Inflammatory macrophage treated with lipopolysaccharide for 4 hours (primary cell): ENCODE results near the gene KCNJ14.
"Not testable (repeated sequence)": the region's sequence is repeated elsewhere in the genome, so short reads cannot be mapped to it uniquely, and the experiment has no call there.

Source experiments
- DNase-seq: peaks from one replicate; pipeline ENCODE4 v3.0.0-alpha.2; 2020

KCNJ14 gene

DNA sequence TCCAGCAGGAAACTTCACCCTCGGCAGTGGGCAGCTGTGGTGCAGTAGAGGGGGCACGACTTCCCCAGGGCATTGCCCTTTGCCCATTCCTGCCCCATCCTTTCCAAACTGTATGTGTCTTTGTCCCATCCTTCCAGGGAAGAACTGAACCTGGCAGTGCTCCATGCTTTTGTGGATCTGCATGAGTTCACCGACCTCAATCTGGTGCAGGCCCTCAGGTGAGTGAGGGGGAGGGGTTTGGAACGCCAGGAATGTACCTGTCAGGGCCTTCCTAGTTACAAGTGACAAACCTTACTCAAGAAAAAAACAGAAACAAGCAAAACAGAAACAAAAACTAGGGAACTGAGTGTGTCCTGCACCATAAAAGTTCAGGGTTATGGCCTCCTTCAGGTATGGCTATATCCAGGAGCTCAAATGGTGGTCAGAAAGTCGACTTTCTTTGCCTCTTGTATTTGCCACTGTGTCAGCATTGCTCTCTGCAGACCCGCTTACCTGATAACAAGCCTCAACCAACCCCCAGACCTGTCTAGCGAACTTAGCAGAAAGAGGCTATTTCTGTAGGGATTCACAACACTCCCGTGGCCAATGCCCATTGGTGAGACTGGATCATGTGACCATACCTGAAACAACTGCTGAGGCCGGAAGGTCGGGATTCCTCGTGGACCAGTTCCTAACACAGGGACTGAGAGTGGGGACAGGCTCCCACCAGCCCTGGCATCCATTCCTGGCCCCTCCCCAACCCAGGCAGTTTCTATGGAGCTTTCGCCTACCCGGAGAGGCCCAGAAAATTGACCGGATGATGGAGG is 18.0 kb downstream of the KCNJ14 start:
- no peak for DNase-seq

- DNase-seq = no peak
Measured at GRCh38 chr19:48474084-48474592, 18.8 kb downstream of the KCNJ14 start.

GRCh38 chr19:48475369-48476068 is 20.1 kb downstream of the KCNJ14 start:
- DNase-seq = no peak

GRCh38 chr19:48476176-48476575 is 20.8 kb downstream of the KCNJ14 start:
- no peak for DNase-seq

GRCh38 chr19:48477067-48477685 is 21.8 kb downstream of the KCNJ14 start:
- DNase-seq = no peak

- no peak for DNase-seq
Measured at GRCh38 chr19:48477698-48478338, 22.4 kb downstream of the KCNJ14 start.

DNA sequence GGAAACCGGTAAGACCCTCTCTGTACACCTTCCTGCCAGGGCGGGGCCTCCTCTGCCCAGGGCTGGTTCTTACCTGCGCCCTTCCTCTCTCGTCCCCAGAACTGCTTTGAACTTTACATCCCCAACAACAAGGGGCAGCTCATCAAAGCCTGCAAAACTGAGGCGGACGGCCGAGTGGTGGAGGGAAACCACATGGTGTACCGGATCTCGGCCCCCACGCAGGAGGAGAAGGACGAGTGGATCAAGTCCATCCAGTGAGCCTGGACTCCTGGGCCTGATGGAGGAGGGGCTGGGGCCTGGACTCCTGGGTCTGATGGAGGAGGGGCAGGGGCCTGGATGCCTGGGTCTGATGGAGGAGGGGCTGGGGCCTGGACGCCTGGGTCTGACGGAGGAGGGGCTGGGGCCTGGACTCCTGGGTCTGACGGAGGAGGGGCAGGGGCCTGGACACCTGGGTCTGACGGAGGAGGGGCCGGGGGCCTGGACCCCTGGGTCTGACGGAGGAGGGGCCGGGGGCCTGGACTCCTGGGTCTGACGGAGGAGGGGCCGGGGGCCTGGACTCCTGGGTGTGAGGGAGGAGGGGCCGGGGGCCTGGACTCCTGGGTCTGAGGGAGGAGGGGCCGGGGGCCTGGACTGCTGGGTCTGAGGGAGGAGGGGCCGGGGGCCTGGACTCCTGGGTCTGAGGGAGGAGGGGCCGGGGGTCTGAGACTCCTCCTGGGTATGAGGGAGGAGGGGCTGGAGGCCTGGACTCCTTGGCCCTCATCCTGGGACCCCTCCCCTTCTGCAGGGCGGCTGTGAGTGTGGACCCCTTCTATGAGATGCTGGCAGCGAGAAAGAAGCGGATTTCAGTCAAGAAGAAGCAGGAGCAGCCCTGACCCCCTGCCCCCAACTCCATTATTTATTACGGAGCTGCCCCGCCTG is 23.2 kb downstream of the KCNJ14 start:
- DNase-seq = no peak

GRCh38 chr19:48479686-48480085 is 24.3 kb downstream of the KCNJ14 start:
- no peak for DNase-seq

GRCh38 chr19:48480183-48480557 is 24.8 kb downstream of the KCNJ14 start:
- DNase-seq = no peak

DNA sequence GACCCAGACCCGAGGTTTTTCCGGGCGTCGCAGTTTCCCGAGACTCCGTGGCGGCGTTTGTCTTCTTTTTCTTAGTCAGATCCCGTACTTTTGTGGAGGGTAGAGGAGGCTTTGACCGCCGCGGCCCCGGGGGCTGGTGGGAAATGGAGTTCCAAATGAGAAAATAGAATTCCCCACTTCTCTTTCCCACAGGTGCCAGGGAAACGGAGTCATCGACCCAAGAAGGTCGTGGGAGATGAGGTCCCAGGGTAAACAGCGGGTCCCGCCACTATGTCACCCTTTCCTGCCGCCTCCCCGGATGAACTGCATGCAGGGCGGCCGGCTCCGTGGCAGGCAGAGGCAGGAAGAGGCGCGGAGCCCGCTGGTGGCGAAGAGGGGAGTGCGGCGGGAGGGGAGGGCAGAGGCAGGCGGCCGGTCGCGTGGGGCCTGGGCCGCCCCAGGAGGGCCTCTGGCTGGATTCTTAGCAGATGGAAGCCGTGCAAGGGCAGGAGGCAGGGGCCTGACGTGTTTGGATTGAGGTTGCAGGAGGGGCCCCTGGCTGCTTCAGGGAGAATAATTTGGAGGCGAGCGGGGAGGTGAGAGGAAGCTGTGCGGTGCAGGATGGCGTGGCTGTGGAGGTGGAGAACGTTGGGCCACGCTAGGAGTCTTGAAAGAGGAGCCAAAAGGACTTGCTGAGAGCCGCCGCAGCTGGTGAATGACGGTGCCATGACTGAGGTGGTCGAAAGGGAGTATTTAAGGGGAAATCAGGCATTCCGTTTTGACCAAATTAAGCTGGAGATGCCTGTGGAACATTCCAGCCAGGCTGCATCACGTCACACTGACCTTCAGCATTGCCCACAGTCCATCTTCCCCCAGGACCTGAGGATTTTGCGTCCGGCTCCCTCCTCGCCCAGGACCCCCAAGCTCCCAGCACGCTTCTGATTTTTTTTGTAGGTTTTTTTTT is 25.5 kb downstream of the KCNJ14 start:
- peak; percentile 25 for DNase-seq

DNA sequence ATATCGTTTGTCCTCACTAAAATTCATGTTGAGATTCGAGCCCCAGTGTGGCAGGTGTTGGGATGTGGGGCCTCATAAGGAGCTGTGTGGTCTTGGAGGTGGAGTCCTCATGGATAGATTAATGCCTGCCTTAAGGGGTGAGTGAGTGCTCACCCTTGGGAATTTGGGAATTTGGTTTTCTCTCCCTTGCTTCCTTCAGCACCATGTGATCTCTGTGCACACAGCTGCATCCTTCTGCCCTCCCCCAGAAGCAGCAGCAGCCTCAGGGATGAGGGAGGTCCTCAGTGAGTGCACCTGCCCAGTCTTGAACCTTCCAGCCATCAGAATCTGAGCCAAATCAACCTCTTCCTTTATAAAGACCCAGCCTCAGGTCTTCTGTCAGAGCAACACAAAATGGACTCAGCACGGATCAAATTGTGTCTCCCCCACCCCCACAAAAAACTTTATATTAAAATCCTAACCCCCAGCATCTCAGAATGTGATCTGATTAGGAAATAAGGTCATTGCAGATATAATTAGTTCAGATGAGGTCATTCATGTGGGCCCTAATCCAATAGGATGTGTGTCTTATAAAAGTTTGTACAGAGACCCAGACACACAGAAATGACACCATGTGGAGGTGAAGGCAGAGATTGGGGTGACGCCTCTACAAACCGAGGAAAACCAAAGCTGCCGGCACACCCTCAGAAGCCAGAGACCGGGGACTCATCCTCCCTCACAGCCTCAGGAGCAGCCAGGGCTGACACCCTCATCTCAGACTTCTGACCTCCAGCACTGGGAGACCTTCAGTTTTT is 26.7 kb downstream of the KCNJ14 start:
- no peak for DNase-seq

DNA sequence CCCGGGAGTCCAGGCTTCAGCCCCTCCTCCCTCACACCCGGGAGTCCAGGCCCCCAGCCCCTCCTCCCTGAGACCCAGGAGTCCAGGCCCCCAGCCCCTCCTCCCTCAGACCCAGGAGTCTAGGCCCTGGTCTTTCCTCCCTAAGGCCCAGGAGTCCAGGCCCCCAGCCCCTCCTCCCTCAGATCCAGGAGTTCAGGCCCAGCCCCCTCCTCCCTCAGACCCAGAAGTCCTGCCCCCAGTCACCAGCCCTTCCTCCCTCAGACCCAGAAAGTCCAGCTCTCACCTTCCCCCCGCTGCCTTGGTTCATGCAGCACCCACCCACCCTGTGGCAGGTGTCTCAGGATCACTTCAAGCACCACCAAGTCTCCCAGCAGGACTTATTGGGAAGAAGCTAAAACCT is 27.9 kb downstream of the KCNJ14 start:
- no peak for DNase-seq

GRCh38 chr19:48484247-48484893 is 29.0 kb downstream of the KCNJ14 start:
- no peak for DNase-seq

DNA sequence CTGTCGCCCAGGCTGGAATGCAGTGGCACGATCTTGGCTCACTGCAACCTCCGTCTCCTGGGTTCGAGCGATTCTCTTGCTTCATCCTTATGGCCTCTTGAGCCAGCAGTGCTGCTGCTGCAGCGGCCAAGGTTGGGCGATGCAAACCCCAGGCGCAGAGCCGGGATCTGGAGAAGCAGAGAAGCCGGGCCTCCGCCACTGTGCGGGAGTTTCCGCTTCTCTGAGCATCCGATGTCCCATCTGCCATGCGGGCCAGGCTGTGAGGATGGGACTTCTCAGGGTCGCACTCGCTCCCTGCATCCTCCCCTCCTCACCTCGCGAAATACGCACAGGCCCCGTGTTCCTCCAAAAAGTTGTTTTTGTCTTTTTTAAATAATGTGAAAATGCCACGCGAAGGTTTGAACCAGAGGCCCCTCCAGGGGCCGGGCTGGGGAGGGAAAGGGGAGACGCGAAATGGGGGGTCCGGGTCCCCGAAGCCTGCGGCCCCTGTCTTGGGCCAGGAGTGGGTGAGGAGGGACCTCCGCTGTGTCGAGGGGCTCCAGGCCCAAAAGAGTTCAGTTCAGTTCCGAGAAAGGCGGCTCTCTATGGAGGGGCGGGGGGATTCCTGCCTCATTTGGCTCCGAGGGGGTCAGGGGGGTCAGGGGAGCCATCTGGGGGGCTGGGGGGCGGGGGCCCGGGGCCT is 29.7 kb downstream of the KCNJ14 start:
- no peak for DNase-seq

GRCh38 chr19:48486706-48487105 is 31.3 kb downstream of the KCNJ14 start:
- DNase-seq = not testable (repeated sequence)

DNA sequence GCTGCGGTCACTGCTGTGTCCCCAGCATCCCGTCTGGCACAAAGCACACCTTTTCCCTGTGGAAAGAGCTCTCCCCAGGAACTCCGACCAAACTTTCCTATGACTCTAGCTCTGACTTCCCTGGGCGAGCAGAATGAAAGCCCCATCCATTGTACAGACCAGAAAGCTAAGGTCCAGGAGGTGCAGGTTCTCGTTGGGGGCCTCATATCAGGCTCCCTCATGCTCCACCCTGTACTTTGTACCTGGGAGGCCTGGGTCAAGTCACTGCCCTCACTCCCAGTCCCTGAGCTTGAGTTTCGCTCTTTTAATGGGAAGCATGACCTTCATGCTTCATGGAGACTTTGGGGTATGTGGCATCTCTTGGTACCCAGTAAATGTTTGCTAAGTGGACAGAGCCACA is 32.2 kb downstream of the KCNJ14 start:
- no peak for DNase-seq

DNA sequence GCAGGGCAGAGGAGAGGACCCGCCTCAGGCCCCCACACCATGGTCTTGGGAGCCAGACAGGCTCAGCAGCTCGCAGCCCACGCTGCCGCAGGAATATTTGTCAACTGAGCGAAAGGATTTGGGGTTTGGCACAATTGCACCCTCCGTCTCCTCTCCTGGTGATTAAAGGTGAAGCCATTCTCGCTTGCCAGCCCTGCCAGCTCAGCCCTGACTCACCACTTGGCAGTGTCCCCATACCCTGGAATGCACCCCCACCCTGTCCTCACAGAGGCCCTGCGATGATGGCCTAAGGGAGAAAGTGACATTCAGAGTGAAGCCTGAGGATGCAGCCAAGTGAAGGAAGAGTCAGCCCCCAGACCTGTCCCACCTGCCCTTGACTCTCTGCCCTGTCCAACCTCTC is 32.6 kb downstream of the KCNJ14 start:
- no peak for DNase-seq

- DNase-seq = not testable (repeated sequence)
Measured at GRCh38 chr19:48488478-48488877, 33.1 kb downstream of the KCNJ14 start.
